Left forelimb (tissue), 1 donor: Measurements from ENCODE around the gene CPNE4.

ENCODE experiments used
- DNase-seq: peaks from one replicate; pipeline ENCODE4 v3.0.0-alpha.2; 2018; ENCODE audit warnings: low spot score

The CPNE4 gene

GRCh38 chr3:131796558-131797198, 238.1 kb downstream of the CPNE4 start:
- DNase-seq = no peak

GRCh38 chr3:131796111-131796510, 238.7 kb downstream of the CPNE4 start:
- DNase-seq = no peak

GRCh38 chr3:131795390-131796090, 239.3 kb downstream of the CPNE4 start:
- DNase-seq = no peak

- DNase-seq = no peak
Measured at GRCh38 chr3:131794766-131795388, 239.9 kb downstream of the CPNE4 start.

- DNase-seq = no peak
Measured at GRCh38 chr3:131793870-131794269, 240.9 kb downstream of the CPNE4 start.

- DNase-seq = no peak
Measured at GRCh38 chr3:131789188-131789587, 245.6 kb downstream of the CPNE4 start.

- no peak for DNase-seq
Measured at GRCh38 chr3:131786386-131786785, 248.4 kb downstream of the CPNE4 start.

GRCh38 chr3:131782751-131783150, 252.1 kb downstream of the CPNE4 start:
- no peak for DNase-seq

- no peak for DNase-seq
Measured at GRCh38 chr3:131778526-131778925, 256.3 kb downstream of the CPNE4 start.

- no peak for DNase-seq
Measured at GRCh38 chr3:131775650-131776049, 259.2 kb downstream of the CPNE4 start.

GRCh38 chr3:131772269-131773026, 262.4 kb downstream of the CPNE4 start:
- no peak for DNase-seq

GRCh38 chr3:131762981-131763564, 271.7 kb downstream of the CPNE4 start:
- DNase-seq = no peak

- no peak for DNase-seq
Measured at GRCh38 chr3:131756405-131756804, 278.4 kb downstream of the CPNE4 start.

- no peak for DNase-seq
Measured at GRCh38 chr3:131755380-131755779, 279.4 kb downstream of the CPNE4 start.

GRCh38 chr3:131750256-131750655, 284.6 kb downstream of the CPNE4 start:
- DNase-seq = no peak

GRCh38 chr3:131749826-131750225, 285.0 kb downstream of the CPNE4 start:
- DNase-seq = no peak

GRCh38 chr3:131747466-131747865, 287.3 kb downstream of the CPNE4 start:
- DNase-seq = no peak

GRCh38 chr3:131744765-131745164, 290.0 kb downstream of the CPNE4 start:
- DNase-seq = no peak

- no peak for DNase-seq
Measured at GRCh38 chr3:131743126-131743525, 291.7 kb downstream of the CPNE4 start.

- DNase-seq = no peak
Measured at GRCh38 chr3:131739211-131739610, 295.6 kb downstream of the CPNE4 start.

GRCh38 chr3:131738095-131738494, 296.7 kb downstream of the CPNE4 start:
- no peak for DNase-seq

GRCh38 chr3:131735544-131735943, 299.3 kb downstream of the CPNE4 start:
- DNase-seq = no peak
